Mesothelial cell of epicardium (in vitro differentiated cells): ENCODE results near the gene C6orf89. TPM values are rescaled to one million over a fixed set of nuclear protein-coding genes. Genes with fewer than 3 reads are reported as not detected.

Experiments used
- DNase-seq, 2 experiments: peaks; one replicate each; pipeline ENCODE4 v3.0.0; 2021; ENCODE audit warnings: low spot score in 2 of 2; ENCODE audit not compliant: unreplicated experiment in 2 of 2
- H3K27ac Mint-ChIP-seq: 2 replicates; pipeline ENCODE4 v1.8.0; 2021; ENCODE audit warnings: mixed read lengths
- H3K27me3 Mint-ChIP-seq: 2 replicates; pipeline ENCODE4 v1.8.0; 2021; ENCODE audit warnings: low read depth, mixed read lengths
- H3K36me3 Mint-ChIP-seq: 2 replicates; pipeline ENCODE4 v1.8.0; 2021; ENCODE audit warnings: mixed read lengths
- H3K4me1 Mint-ChIP-seq: 2 replicates; pipeline ENCODE4 v1.8.0; 2021; ENCODE audit warnings: mixed read lengths
- H3K4me3 Mint-ChIP-seq: 2 replicates; pipeline ENCODE4 v1.8.0; 2021; ENCODE audit warnings: mild to moderate bottlenecking, moderate library complexity, mixed read lengths
- H3K9me3 Mint-ChIP-seq: 2 replicates; pipeline ENCODE4 v1.8.0; 2021; ENCODE audit warnings: mixed read lengths
- CTCF ChIP-seq: fragments of 200-600 bp; sonication (generic); IDR thresholded peaks from one replicate; pipeline ENCODE4 v1.5.0; 2021; ENCODE audit warnings: antibody characterized with exemption; ENCODE audit not compliant: unreplicated experiment
- total RNA-seq: library from RNA; stranded (reverse); gene quantifications from 3 replicates; pipeline ENCODE4 v1.2.1, GENCODE V29; 2021

Gene C6orf89
- total RNA-seq, 1 donor from 2014 or later: 39.7 TPM

- Mint-ChIP-seq H3K27me3 (no peaks in the 10 kb centered on the region), H3K36me3 (peaks cover 23% of the 10 kb centered on the region), H3K27ac (no peak overlapping the region), H3K4me1 (no peaks in the 10 kb centered on the region), H3K4me3 (no peak overlapping the region), H3K9me3 (no peaks in the 10 kb centered on the region)
- no peak for DNase-seq
- no peak for TF ChIP-seq CTCF
Observed at GRCh38 chr6:36907781-36908180, 22.0 kb downstream of the C6orf89 start.

- Mint-ChIP-seq H3K4me3 (no peak overlapping the region), H3K27me3 (no peaks in the 10 kb centered on the region), H3K4me1 (no peaks in the 10 kb centered on the region), H3K36me3 (peaks cover 19% of the 10 kb centered on the region), H3K9me3 (no peaks in the 10 kb centered on the region), H3K27ac (no peak overlapping the region)
- DNase-seq: no peak
- TF ChIP-seq CTCF: no peak
Observed at GRCh38 chr6:36908747-36909146, 23.0 kb downstream of the C6orf89 start.

GRCh38 chr6:36912030-36912454 lies 26.3 kb downstream of the C6orf89 start:
- Mint-ChIP-seq H3K4me3 (no peak overlapping the region), H3K9me3 (no peaks in the 10 kb centered on the region), H3K27ac (no peak overlapping the region), H3K27me3 (no peaks in the 10 kb centered on the region), H3K4me1 (peaks cover 4% of the 10 kb centered on the region), H3K36me3 (peaks cover 20% of the 10 kb centered on the region)
- TF ChIP-seq CTCF: no peak
- DNase-seq: no peak

- DNase-seq: no peak
- Mint-ChIP-seq H3K9me3 (no peaks in the 10 kb centered on the region), H3K4me3 (no peak overlapping the region), H3K36me3 (peaks cover 20% of the 10 kb centered on the region), H3K4me1 (peaks cover 4% of the 10 kb centered on the region), H3K27me3 (no peaks in the 10 kb centered on the region), H3K27ac (no peak overlapping the region)
- TF ChIP-seq CTCF: no peak
Observed at GRCh38 chr6:36912586-36912985, 26.8 kb downstream of the C6orf89 start.

- H3K9me3 Mint-ChIP-seq: no peaks in the 10 kb centered on the region
- H3K4me1 Mint-ChIP-seq: peaks cover 4% of the 10 kb centered on the region
- peaks cover 20% of the 10 kb centered on the region for H3K36me3 Mint-ChIP-seq
- no peak for DNase-seq
- H3K4me3 Mint-ChIP-seq: no peak overlapping the region
- TF ChIP-seq CTCF: no peak
- H3K27me3 Mint-ChIP-seq: no peaks in the 10 kb centered on the region
- H3K27ac Mint-ChIP-seq: peak overlapping the region; percentile 16
Observed at GRCh38 chr6:36913082-36913481, 27.3 kb downstream of the C6orf89 start.

GRCh38 chr6:36914227-36914794 lies 28.6 kb downstream of the C6orf89 start:
- Mint-ChIP-seq H3K9me3 (no peaks in the 10 kb centered on the region), H3K4me1 (peaks cover 4% of the 10 kb centered on the region), H3K27me3 (no peaks in the 10 kb centered on the region), H3K27ac (no peak overlapping the region), H3K4me3 (no peak overlapping the region), H3K36me3 (peaks cover 17% of the 10 kb centered on the region)
- TF ChIP-seq CTCF: no peak
- no peak for DNase-seq
